Astrocyte (in vitro differentiated cells and primary cell): ENCODE results near the gene ASGR2.

Source experiments
- CTCF ChIP-seq: IDR thresholded peaks from 2 replicates; pipeline ENCODE4 v1.5.1; 2011; ENCODE audit warnings: low read depth, mild to moderate bottlenecking, inconsistent platforms, low read length, moderate library complexity; ENCODE audit not compliant: insufficient read depth
- EZH2 ChIP-seq: IDR thresholded peaks from 2 replicates; pipeline ENCODE4 v1.6.1; 2012; ENCODE audit warnings: mild to moderate bottlenecking, low read length, inconsistent platforms; ENCODE audit not compliant: insufficient read depth

- TF ChIP-seq CTCF: no peak
- TF ChIP-seq EZH2: no peak
Observed at GRCh38 chr17:7102421-7102820, 12.2 kb downstream of the ASGR2 start.
